GM10248 (cell line): ENCODE data around the gene ORM1.

Experiments used
- CTCF ChIA-PET: fragments of 300-600 bp; sonication (Branson Sonifier 250); formaldehyde crosslinking; extraction: SDS; loops from one replicate; lab custom pipeline; 2021; ENCODE audit warnings: antibody characterized with exemption; lab: Yijun Ruan, JAX
- POLR2A ChIA-PET: fragments of 350-650 bp; sonication (Branson Sonifier 250); formaldehyde crosslinking; extraction: SDS; loops from one replicate; lab custom pipeline; 2020; ENCODE audit warnings: antibody characterized with exemption; lab: Yijun Ruan, JAX
- DNase-seq: peaks from one replicate; pipeline ENCODE4 v3.0.0; 2012; ENCODE audit errors: extremely low spot score
- CTCF ChIP-seq: IDR thresholded peaks from 2 replicates; pipeline ENCODE4 v1.5.1; 2012; ENCODE audit warnings: mild to moderate bottlenecking, low read depth; ENCODE audit errors: extremely low read depth, missing control alignments, control extremely low read depth

Gene ORM1

GRCh38 chr9:114282926-114283325 is 40.0 kb upstream of the ORM1 start:
- no peak for DNase-seq
- no peak for TF ChIP-seq CTCF
- ChIA-PET CTCF (interaction anchor here (2.2 kb wide), 1 partner anchor 9 kb away, joined by 11 read pairs; no protein-coding TSS in a partner anchor), POLR2A (no interaction called here)

GRCh38 chr9:114283551-114284111 is 39.3 kb upstream of the ORM1 start:
- TF ChIP-seq CTCF: no peak
- CTCF ChIA-PET: interaction anchor here (2.2 kb wide), 1 partner anchor 8 kb away, joined by 11 read pairs; no protein-coding TSS in a partner anchor
- no peak for DNase-seq
- POLR2A ChIA-PET: no interaction called here

- ChIA-PET CTCF (no interaction called here), POLR2A (no interaction called here)
- DNase-seq: no peak
- no peak for TF ChIP-seq CTCF
Measured at GRCh38 chr9:114284316-114285060, 38.4 kb upstream of the ORM1 start.

GRCh38 chr9:114285166-114285867 is 37.6 kb upstream of the ORM1 start:
- POLR2A ChIA-PET: no interaction called here
- no peak for TF ChIP-seq CTCF
- DNase-seq: no peak
- CTCF ChIA-PET: interaction anchor here (1.2 to 4.0 kb wide), 2 partner anchors 15 to 177 kb away, joined by 4 to 12 read pairs; no protein-coding TSS in a partner anchor

- ChIA-PET POLR2A (no interaction called here), CTCF (interaction anchor here (1.2 to 4.0 kb wide), 2 partner anchors 15 to 178 kb away, joined by 4 to 12 read pairs; no protein-coding TSS in a partner anchor)
- TF ChIP-seq CTCF: no peak
- no peak for DNase-seq
Measured at GRCh38 chr9:114286146-114286679, 36.7 kb upstream of the ORM1 start.
